Measurements from ENCODE around the gene QKI.

The QKI gene

GRCh38 chr6:163527291-163527690 lies 112.8 kb downstream of the QKI start:
- no peak overlapping the region for H3K4me3 ChIP-seq (ENCODE audit: low read depth, low read length)
- no peak for TF ChIP-seq CTCF (IDR thresholded peaks at IDR 0.05; ENCODE audit: borderline replicate concordance, insufficient read depth, low read depth, low read length)

GRCh38 chr6:163529605-163530004 lies 115.1 kb downstream of the QKI start:
- no peak for TF ChIP-seq CTCF (IDR thresholded peaks at IDR 0.05; ENCODE audit: borderline replicate concordance, insufficient read depth, low read depth, low read length)
- H3K4me3 ChIP-seq (ENCODE audit: low read depth, low read length), result no peak overlapping the region

GRCh38 chr6:163530406-163530805 lies 115.9 kb downstream of the QKI start:
- no peak overlapping the region for H3K4me3 ChIP-seq (ENCODE audit: low read depth, low read length)

DNA sequence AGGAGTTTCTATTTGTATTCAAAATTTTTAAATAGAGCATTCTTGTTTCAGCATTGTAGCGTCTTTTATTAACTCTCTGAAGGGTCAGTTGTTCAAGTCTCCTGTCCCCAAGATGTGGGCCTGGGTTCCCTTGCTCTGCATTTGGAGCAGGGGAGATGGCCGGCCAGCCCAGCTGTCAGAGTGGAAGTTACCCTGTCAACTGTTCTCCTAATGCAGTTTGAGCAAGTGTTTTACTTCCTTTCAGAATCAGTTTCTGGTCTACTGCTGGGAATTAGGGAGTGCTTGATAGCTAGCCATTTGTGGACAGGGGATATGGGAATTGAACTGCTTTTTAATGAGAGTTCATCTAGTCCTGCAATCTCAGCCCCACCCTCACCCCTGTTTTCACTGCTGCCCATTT lies 116.6 kb downstream of the QKI start:
- no peak for TF ChIP-seq CTCF (IDR thresholded peaks at IDR 0.05; ENCODE audit: borderline replicate concordance, insufficient read depth, low read depth, low read length)
- H3K4me3 ChIP-seq (ENCODE audit: low read depth, low read length), result no peak overlapping the region

More at GRCh38 chr6:163530406-163530805, 115.9 kb downstream of the QKI start:
- no peak for TF ChIP-seq CTCF (IDR thresholded peaks at IDR 0.05; ENCODE audit: borderline replicate concordance, insufficient read depth, low read depth, low read length)

GRCh38 chr6:163532526-163533078 lies 118.1 kb downstream of the QKI start:
- TF ChIP-seq CTCF (IDR thresholded peaks at IDR 0.05; ENCODE audit: borderline replicate concordance, insufficient read depth, low read depth, low read length), result no peak
- no peak overlapping the region for H3K4me3 ChIP-seq (ENCODE audit: low read depth, low read length)

DNA sequence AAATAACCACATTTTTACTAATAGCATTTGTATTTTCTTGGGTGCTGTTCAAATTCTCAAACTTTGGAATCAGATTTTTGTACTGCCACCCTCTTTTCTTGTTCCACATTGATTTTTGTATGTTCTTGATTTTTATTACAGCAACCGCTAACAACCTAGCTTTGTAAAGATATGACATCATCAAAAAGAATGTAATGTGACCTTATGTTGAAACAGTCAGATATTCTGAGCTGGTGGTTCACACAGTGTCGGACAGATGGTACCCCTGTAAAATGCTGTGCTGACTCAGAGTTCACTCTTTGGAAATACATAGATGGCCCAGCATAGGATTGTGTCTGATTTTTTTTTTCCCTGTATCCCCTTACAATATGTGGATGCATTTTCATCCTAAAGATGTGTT lies 118.9 kb downstream of the QKI start:
- TF ChIP-seq CTCF (IDR thresholded peaks at IDR 0.05; ENCODE audit: borderline replicate concordance, insufficient read depth, low read depth, low read length), result no peak
- no peak overlapping the region for H3K4me3 ChIP-seq (ENCODE audit: low read depth, low read length)

- H3K4me3 ChIP-seq (ENCODE audit: low read depth, low read length), result no peak overlapping the region
- TF ChIP-seq CTCF (IDR thresholded peaks at IDR 0.05; ENCODE audit: borderline replicate concordance, insufficient read depth, low read depth, low read length), result no peak
Measured at GRCh38 chr6:163536770-163537169, 122.3 kb downstream of the QKI start.
